GM23338 (cell line): ENCODE data around the gene FYN. TPM values are rescaled to one million over a fixed set of nuclear protein-coding genes. Genes with fewer than 3 reads are reported as not detected.
A peak's percentile ranks its signal among the peaks of the same experiment; 100 is the strongest.

ENCODE experiments used
- ATAC-seq: fragments of 200-7000 bp; cut with Tn5 transposase; 3 replicates; pipeline ENCODE4 v1.9.1; 2020
- DNase-seq: peaks from one replicate; pipeline ENCODE4 v3.0.0-alpha.2; 2015; ENCODE audit warnings: low spot score
- H2AFZ ChIP-seq: fragments of 200-600 bp; sonication (generic); 2 replicates; pipeline ENCODE4 v1.8.0; 2016; ENCODE audit warnings: antibody characterized with exemption, mild to moderate bottlenecking, moderate library complexity
- H3F3A ChIP-seq: fragments of 200-600 bp; sonication (generic); replicated peaks from 2 replicates; pipeline ENCODE4 v1.8.0; 2017; ENCODE audit warnings: antibody characterized with exemption, mixed run types, low read depth
- H3K27ac ChIP-seq: fragments of 200-600 bp; sonication (generic); 2 replicates; pipeline ENCODE4 v1.6.1; 2016; ENCODE audit warnings: low read depth
- H3K27me3 ChIP-seq: fragments of 200-600 bp; sonication (generic); 2 replicates; pipeline ENCODE4 v1.8.0; 2016; ENCODE audit warnings: mild to moderate bottlenecking, mixed run types, moderate library complexity; ENCODE audit not compliant: insufficient read depth
- H3K36me3 ChIP-seq: fragments of 200-600 bp; sonication (generic); 2 replicates; pipeline ENCODE4 v1.8.0; 2016; ENCODE audit warnings: mild to moderate bottlenecking; ENCODE audit not compliant: insufficient read depth
- H3K4me1 ChIP-seq: fragments of 200-600 bp; sonication (generic); 2 replicates; pipeline ENCODE4 v1.8.0; 2016; ENCODE audit warnings: mild to moderate bottlenecking, moderate library complexity; ENCODE audit not compliant: insufficient read depth
- H3K4me2 ChIP-seq: fragments of 200-600 bp; sonication (generic); 2 replicates; pipeline ENCODE4 v1.7.1; 2017; ENCODE audit warnings: mixed run types
- H3K4me3 ChIP-seq: fragments of 200-600 bp; sonication (generic); 2 replicates; pipeline ENCODE4 v1.6.1; 2016; ENCODE audit warnings: mixed run types
- H3K79me2 ChIP-seq: fragments of 200-600 bp; sonication (generic); replicated peaks from 2 replicates; pipeline ENCODE4 v1.8.0; 2017; ENCODE audit warnings: mild to moderate bottlenecking; ENCODE audit not compliant: insufficient read depth
- H3K9me2 ChIP-seq: fragments of 200-600 bp; sonication (generic); 2 replicates; pipeline ENCODE4 v1.8.0; 2017; ENCODE audit not compliant: insufficient read depth
- H4K20me1 ChIP-seq: fragments of 200-600 bp; sonication (generic); replicated peaks from 2 replicates; pipeline ENCODE4 v1.8.0; 2017; ENCODE audit warnings: mild to moderate bottlenecking; ENCODE audit not compliant: insufficient read depth
- H3K27ac Mint-ChIP-seq: 2 replicates; pipeline ENCODE4 v1.8.0; 2020; ENCODE audit warnings: inconsistent platforms, mild to moderate bottlenecking, moderate library complexity, mixed read lengths
- H3K27me3 Mint-ChIP-seq: 3 replicates; pipeline ENCODE4 v1.8.0; 2022; ENCODE audit warnings: low read depth, mild to moderate bottlenecking, moderate library complexity, mixed read lengths, inconsistent platforms; ENCODE audit not compliant: insufficient read depth, poor library complexity
- H3K36me3 Mint-ChIP-seq: 3 replicates; pipeline ENCODE4 v1.8.0; 2021; ENCODE audit warnings: low read depth, mild to moderate bottlenecking, inconsistent platforms, moderate library complexity, mixed read lengths
- H3K4me1 Mint-ChIP-seq: 3 replicates; pipeline ENCODE4 v1.8.0; 2020; ENCODE audit warnings: mild to moderate bottlenecking, inconsistent platforms, mixed read lengths
- H3K4me3 Mint-ChIP-seq: 3 replicates; pipeline ENCODE4 v1.8.0; 2021; ENCODE audit warnings: moderate library complexity, mild to moderate bottlenecking, inconsistent platforms, mixed read lengths
- H3K9me3 Mint-ChIP-seq: 3 replicates; pipeline ENCODE4 v1.8.0; 2020; ENCODE audit warnings: moderate library complexity, mild to moderate bottlenecking, inconsistent platforms, mixed read lengths
- CREB1 ChIP-seq: fragments of 250-450 bp; sonication (Bioruptor Pico); IDR thresholded peaks from 2 replicates; pipeline ENCODE4 v1.5.0; 2020; ENCODE audit warnings: low read depth, mild to moderate bottlenecking, moderate library complexity
- JUNB ChIP-seq: IDR thresholded peaks from one replicate; pipeline ENCODE4 v1.6.1; 2016; ENCODE audit warnings: antibody characterized with exemption; ENCODE audit not compliant: unreplicated experiment
- NANOG ChIP-seq: IDR thresholded peaks from 2 replicates; pipeline ENCODE4 v1.6.1; 2016; ENCODE audit warnings: antibody characterized with exemption, borderline replicate concordance
- POLR2AphosphoS5 ChIP-seq: IDR thresholded peaks from 2 replicates; pipeline ENCODE4 v1.6.1; 2016; ENCODE audit warnings: antibody characterized with exemption, low read depth
- STAT1 ChIP-seq: IDR thresholded peaks from one replicate; pipeline ENCODE4 v1.6.1; 2016; ENCODE audit warnings: antibody characterized with exemption; ENCODE audit not compliant: unreplicated experiment
- ZNF114 ChIP-seq: fragments of 250-450 bp; sonication (Bioruptor Pico); IDR thresholded peaks from 2 replicates; pipeline ENCODE4 v1.5.0; 2020; ENCODE audit warnings: mild to moderate bottlenecking, moderate library complexity
- ZNF331 ChIP-seq: fragments of 250-450 bp; sonication (Bioruptor Pico); IDR thresholded peaks from 2 replicates; pipeline ENCODE4 v1.5.0; 2020; ENCODE audit warnings: low read depth, mild to moderate bottlenecking, moderate library complexity
- polyA plus RNA-seq: library from polyadenylated mRNA; unstranded; fragments of >200 nt; fragmentation: Nextera tagmentation; extraction: Ambion mirVana; gene quantifications from 2 replicates; pipeline ENCODE4 v1.2.1, GENCODE V29; 2016
- total RNA-seq: library from RNA; depleted of rRNA; stranded (reverse); fragments of >200 nt; shearing (Covaris generic); gene quantifications from 2 replicates; pipeline ENCODE4 v1.2.3, GENCODE V29; 2014
- TF ChIP-seq, protein P1 (sequence below): fragments of 250-450 bp; sonication (Bioruptor Pico); IDR thresholded peaks from 2 replicates; pipeline ENCODE4 v1.5.0; 2020; ENCODE audit warnings: mild to moderate bottlenecking, moderate library complexity
- TF ChIP-seq, protein P2 (sequence below): IDR thresholded peaks from one replicate; pipeline ENCODE4 v1.6.1; 2018; ENCODE audit warnings: antibody characterized with exemption; ENCODE audit not compliant: unreplicated experiment
- TF ChIP-seq, protein P3 (sequence below): IDR thresholded peaks from 2 replicates; pipeline ENCODE4 v1.6.1; 2016; ENCODE audit warnings: antibody characterized with exemption
- TF ChIP-seq, protein P4 (sequence below), 2 experiments: fragments of 200-600 bp in 1 of 2; sonication (generic) in 1 of 2; conservative IDR thresholded peaks; 2 replicates each; pipeline versions ENCODE4 v1.5.1 to v1.6.1; 2016 to 2017; ENCODE audit warnings: antibody characterized with exemption in 2 of 2, low read depth in 2 of 2, mild to moderate bottlenecking in 2 of 2, moderate library complexity in 1 of 2

FYN gene
- total and polyA plus RNA-seq, 2 experiments from 2014 or later, result 46.8 to 143 TPM

DNA sequence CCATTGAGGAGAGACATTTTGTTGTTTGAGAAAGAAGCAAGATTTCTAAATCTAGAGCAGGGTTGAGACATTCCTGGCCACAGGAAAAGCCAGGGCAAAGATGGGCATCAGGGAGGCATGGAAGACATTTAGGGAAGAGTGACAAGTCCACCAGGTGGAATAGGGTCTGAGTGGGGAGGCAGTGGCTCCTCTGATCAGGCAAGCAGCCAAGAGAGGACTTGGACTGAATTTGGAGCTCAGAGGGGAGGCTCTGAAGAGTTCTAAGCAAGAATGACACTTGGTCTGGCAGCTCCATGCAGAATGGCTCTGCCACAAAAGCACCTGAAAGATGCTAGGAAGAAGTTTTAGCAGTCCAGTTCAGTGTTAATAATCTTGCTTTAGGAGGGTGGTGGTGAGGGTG, 120.8 kb downstream of the FYN start (continued):
- TF ChIP-seq JUNB, result no peak
- no peak for TF ChIP-seq STAT1
- TF ChIP-seq, protein P1, sequence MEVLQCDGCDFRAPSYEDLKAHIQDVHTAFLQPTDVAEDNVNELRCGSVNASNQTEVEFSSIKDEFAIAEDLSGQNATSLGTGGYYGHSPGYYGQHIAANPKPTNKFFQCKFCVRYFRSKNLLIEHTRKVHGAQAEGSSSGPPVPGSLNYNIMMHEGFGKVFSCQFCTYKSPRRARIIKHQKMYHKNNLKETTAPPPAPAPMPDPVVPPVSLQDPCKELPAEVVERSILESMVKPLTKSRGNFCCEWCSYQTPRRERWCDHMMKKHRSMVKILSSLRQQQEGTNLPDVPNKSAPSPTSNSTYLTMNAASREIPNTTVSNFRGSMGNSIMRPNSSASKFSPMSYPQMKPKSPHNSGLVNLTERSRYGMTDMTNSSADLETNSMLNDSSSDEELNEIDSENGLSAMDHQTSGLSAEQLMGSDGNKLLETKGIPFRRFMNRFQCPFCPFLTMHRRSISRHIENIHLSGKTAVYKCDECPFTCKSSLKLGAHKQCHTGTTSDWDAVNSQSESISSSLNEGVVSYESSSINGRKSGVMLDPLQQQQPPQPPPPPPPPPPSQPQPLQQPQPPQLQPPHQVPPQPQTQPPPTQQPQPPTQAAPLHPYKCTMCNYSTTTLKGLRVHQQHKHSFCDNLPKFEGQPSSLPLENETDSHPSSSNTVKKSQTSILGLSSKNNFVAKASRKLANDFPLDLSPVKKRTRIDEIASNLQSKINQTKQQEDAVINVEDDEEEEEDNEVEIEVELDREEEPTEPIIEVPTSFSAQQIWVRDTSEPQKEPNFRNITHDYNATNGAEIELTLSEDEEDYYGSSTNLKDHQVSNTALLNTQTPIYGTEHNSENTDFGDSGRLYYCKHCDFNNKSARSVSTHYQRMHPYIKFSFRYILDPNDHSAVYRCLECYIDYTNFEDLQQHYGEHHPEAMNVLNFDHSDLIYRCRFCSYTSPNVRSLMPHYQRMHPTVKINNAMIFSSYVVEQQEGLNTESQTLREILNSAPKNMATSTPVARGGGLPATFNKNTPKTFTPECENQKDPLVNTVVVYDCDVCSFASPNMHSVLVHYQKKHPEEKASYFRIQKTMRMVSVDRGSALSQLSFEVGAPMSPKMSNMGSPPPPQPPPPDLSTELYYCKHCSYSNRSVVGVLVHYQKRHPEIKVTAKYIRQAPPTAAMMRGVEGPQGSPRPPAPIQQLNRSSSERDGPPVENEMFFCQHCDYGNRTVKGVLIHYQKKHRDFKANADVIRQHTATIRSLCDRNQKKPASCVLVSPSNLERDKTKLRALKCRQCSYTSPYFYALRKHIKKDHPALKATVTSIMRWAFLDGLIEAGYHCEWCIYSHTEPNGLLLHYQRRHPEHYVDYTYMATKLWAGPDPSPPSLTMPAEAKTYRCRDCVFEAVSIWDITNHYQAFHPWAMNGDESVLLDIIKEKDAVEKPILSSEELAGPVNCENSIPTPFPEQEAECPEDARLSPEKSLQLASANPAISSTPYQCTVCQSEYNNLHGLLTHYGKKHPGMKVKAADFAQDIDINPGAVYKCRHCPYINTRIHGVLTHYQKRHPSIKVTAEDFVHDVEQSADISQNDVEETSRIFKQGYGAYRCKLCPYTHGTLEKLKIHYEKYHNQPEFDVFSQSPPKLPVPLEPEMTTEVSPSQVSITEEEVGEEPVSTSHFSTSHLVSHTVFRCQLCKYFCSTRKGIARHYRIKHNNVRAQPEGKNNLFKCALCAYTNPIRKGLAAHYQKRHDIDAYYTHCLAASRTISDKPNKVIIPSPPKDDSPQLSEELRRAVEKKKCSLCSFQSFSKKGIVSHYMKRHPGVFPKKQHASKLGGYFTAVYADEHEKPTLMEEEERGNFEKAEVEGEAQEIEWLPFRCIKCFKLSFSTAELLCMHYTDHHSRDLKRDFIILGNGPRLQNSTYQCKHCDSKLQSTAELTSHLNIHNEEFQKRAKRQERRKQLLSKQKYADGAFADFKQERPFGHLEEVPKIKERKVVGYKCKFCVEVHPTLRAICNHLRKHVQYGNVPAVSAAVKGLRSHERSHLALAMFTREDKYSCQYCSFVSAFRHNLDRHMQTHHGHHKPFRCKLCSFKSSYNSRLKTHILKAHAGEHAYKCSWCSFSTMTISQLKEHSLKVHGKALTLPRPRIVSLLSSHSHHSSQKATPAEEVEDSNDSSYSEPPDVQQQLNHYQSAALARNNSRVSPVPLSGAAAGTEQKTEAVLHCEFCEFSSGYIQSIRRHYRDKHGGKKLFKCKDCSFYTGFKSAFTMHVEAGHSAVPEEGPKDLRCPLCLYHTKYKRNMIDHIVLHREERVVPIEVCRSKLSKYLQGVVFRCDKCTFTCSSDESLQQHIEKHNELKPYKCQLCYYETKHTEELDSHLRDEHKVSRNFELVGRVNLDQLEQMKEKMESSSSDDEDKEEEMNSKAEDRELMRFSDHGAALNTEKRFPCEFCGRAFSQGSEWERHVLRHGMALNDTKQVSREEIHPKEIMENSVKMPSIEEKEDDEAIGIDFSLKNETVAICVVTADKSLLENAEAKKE, result no peak

DNA sequence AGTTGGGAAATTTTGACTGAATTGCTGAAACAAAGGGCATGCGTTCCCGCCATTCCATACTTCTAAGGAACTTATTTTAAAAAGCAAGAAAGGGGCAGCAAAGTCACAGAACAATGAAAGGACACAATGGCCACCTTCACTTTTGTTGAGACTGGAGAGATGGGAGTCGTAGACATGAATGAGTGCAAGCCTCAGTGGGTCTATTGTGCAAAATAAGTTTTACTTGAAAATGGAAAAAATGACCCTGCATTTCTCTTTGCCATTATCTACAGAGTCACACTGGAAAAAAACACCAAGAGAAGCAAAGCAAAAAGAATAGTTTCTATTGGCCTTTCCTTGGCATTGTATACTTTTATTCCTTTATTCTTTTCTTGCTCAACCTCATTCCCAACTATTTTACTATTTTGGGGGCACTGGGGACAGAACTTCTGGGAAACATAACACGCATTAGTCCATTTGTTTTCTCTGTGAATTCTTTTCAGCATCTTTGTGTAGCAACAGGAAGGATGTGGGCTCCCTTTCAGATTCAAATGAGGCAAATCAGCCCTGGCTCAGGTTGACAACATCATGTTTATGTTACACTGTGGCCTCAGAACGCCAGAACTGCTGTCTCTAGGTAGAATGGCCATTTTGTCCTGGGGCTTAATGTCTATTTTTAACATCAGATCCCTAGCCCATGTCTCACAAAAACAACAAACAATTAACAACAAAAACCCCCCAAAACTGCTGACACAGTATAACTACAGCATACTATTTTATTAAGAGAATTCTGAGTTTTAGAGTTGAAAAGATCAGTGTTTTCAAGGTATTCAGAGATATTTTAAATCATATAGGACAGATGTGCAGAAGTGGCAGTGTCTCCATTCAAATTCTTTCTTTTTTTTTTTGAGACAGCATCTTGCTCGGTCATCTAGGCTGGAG, 122.2 kb downstream of the FYN start:
- Histone ChIP-seq H2AFZ (no peak overlapping the region), H3K27me3 (no peaks in the 10 kb centered on the region), H3K4me3 (no peak overlapping the region), H3K4me2 (peak overlapping the region; percentile 8; the same call in 1 of the 2 replicates), H3F3A (no peaks in the 10 kb centered on the region), H3K27ac (peak overlapping the region; percentile 82), H3K4me1 (peaks cover 33% of the 10 kb centered on the region), H4K20me1 (no peaks in the 10 kb centered on the region), H3K9me2 (no peaks in the 10 kb centered on the region), H3K79me2 (peaks cover 25% of the 10 kb centered on the region), H3K36me3 (no peaks in the 10 kb centered on the region)
- Mint-ChIP-seq H3K36me3 (peaks cover 3% of the 10 kb centered on the region; the same call in 1 of the 3 replicates), H3K27me3 (peaks cover 7% of the 10 kb centered on the region), H3K9me3 (no peaks in the 10 kb centered on the region), H3K4me1 (peaks cover 67% of the 10 kb centered on the region), H3K4me3 (peak overlapping the region; percentile 37), H3K27ac (peak overlapping the region; percentile 97)
- ATAC-seq (peak; percentile 95), DNase-seq (peak; percentile 92)
- TF ChIP-seq NANOG (peak; percentile 65), ZNF331 (CRISPR knock-in tag) (no peak), POLR2AphosphoS5 (no peak), STAT1 (no peak), CREB1 (peak; percentile 28; the same call in 1 of the 2 replicates), ZNF114 (CRISPR knock-in tag) (no peak)
- TF ChIP-seq, protein P2, sequence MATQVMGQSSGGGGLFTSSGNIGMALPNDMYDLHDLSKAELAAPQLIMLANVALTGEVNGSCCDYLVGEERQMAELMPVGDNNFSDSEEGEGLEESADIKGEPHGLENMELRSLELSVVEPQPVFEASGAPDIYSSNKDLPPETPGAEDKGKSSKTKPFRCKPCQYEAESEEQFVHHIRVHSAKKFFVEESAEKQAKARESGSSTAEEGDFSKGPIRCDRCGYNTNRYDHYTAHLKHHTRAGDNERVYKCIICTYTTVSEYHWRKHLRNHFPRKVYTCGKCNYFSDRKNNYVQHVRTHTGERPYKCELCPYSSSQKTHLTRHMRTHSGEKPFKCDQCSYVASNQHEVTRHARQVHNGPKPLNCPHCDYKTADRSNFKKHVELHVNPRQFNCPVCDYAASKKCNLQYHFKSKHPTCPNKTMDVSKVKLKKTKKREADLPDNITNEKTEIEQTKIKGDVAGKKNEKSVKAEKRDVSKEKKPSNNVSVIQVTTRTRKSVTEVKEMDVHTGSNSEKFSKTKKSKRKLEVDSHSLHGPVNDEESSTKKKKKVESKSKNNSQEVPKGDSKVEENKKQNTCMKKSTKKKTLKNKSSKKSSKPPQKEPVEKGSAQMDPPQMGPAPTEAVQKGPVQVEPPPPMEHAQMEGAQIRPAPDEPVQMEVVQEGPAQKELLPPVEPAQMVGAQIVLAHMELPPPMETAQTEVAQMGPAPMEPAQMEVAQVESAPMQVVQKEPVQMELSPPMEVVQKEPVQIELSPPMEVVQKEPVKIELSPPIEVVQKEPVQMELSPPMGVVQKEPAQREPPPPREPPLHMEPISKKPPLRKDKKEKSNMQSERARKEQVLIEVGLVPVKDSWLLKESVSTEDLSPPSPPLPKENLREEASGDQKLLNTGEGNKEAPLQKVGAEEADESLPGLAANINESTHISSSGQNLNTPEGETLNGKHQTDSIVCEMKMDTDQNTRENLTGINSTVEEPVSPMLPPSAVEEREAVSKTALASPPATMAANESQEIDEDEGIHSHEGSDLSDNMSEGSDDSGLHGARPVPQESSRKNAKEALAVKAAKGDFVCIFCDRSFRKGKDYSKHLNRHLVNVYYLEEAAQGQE, result no peak
- TF ChIP-seq, protein P3, sequence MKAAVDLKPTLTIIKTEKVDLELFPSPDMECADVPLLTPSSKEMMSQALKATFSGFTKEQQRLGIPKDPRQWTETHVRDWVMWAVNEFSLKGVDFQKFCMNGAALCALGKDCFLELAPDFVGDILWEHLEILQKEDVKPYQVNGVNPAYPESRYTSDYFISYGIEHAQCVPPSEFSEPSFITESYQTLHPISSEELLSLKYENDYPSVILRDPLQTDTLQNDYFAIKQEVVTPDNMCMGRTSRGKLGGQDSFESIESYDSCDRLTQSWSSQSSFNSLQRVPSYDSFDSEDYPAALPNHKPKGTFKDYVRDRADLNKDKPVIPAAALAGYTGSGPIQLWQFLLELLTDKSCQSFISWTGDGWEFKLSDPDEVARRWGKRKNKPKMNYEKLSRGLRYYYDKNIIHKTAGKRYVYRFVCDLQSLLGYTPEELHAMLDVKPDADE, result 0 out of 2 replicates have a peak, but pooled peaks have one; percentile 52
- TF ChIP-seq, protein P4, sequence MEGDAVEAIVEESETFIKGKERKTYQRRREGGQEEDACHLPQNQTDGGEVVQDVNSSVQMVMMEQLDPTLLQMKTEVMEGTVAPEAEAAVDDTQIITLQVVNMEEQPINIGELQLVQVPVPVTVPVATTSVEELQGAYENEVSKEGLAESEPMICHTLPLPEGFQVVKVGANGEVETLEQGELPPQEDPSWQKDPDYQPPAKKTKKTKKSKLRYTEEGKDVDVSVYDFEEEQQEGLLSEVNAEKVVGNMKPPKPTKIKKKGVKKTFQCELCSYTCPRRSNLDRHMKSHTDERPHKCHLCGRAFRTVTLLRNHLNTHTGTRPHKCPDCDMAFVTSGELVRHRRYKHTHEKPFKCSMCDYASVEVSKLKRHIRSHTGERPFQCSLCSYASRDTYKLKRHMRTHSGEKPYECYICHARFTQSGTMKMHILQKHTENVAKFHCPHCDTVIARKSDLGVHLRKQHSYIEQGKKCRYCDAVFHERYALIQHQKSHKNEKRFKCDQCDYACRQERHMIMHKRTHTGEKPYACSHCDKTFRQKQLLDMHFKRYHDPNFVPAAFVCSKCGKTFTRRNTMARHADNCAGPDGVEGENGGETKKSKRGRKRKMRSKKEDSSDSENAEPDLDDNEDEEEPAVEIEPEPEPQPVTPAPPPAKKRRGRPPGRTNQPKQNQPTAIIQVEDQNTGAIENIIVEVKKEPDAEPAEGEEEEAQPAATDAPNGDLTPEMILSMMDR (conservative IDR thresholded peaks at IDR 0.05; ENCODE audit: low read depth in 2 of 2), result no peak
